ENCODE measurements around the gene GOLGA8K. TPM values are rescaled to one million over a fixed set of nuclear protein-coding genes. Genes with fewer than 3 reads are reported as not detected.
"Not testable (repeated sequence)": the region's sequence is repeated elsewhere in the genome, so short reads cannot be mapped to it uniquely, and the experiment has no call there.

GOLGA8K gene
- total RNA-seq, 4 donors from 2014 or later: 0.54 TPM; not detected in 3

DNA sequence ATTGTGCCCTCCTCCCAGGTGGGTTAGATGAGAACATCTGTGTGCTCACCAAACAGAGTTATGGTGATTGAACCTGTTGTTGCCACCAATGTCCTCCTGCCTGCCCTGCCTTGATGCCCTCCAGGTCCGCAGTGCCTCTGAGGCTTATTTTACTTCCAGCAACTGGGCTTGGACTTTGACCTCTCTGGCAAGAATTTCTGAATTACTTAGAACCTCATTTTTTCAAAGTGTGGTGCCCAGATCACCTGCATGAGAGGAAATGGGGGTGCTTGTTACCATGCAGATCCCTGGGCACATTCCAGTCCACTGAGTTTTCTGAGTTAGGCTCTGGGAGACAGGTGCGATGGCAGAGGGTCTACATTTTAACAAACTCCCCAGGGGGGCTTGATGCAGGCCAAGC, 33.0 kb downstream of the GOLGA8K start:
- DNase-seq (ENCODE audit: low spot score in 2 of 2); intact Hi-C loops (cut with DNase I; ENCODE audit: low total_unique reads); H3K4me3 ChIP-seq (ENCODE audit: low read depth, poor library complexity, severe bottlenecking): not testable (repeated sequence)
- WGBS, 2 donors: no CpG with 5 or more reads among the region's 2 CpGs

DNA sequence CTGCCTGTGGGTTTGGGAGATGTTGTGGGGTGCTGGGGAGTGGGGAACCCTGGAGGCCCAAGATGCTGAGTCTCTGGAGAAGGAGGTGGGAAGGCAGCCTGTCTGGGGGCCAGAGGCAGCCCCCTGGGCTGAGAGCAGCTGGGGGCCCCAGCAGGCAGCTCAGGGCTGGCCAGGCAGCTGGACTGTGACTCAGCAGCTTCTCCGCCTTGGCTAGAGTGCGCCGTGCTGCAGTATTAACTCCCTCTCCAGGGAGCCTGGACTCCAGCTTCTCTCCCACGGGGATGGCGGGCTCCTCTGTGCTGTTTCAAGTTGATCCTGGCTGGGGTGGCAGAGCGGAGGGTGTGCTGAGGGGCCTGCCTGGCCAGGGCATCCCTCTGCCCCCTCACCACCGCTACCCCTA, 36.6 kb downstream of the GOLGA8K start:
- H3K4me3 ChIP-seq (ENCODE audit: low read depth, poor library complexity, severe bottlenecking); intact Hi-C loops (cut with DNase I; ENCODE audit: low total_unique reads); DNase-seq (ENCODE audit: low spot score in 2 of 2): not testable (repeated sequence)
- WGBS, 2 donors: no CpG with 5 or more reads among the region's 7 CpGs

DNA sequence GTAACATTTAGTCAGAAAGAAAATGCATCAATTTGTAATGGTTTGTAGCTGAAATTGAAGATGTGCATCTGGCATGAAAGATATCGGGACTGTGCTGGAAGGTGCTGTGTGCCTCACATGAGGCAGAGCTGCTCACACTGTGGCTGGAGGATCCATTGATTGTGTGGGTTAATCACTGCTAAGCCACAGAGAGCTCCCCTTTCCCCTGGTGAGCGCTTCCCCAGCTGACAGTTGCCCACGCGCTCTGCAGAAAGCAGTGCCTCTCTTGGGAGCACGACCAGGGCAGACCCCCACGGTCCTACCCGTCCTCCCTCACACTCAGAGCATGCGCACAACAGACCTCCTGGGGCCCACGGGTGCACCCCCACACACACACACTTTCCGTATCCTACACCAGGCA, 37.1 kb downstream of the GOLGA8K start:
- no CpG with 5 or more reads among the region's 10 CpGs for WGBS, 2 donors
- DNase-seq (ENCODE audit: low spot score in 2 of 2); intact Hi-C loops (cut with DNase I; ENCODE audit: low total_unique reads); H3K4me3 ChIP-seq (ENCODE audit: low read depth, poor library complexity, severe bottlenecking): not testable (repeated sequence)

DNA sequence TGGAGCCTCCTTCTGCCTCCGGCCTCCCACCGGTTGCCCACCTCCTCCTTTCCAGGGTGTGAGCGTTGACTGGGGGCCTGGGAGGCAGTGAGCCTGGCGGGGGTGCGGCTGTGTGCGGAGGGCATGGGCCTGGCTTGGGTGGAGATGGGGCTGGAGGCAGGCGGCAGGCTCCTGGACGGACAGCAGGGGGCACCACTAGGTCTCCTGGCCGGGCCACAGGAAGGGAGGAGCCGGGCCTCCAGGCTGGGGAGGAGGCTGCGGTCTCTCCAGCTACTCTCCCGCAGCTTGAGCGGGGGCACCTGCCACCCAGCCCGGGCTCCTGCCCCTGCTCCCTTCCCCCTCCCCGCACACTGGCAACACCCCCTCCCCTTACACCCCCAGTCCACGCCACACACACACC, 38.1 kb downstream of the GOLGA8K start:
- DNase-seq (ENCODE audit: low spot score in 2 of 2); intact Hi-C loops (cut with DNase I; ENCODE audit: low total_unique reads); H3K4me3 ChIP-seq (ENCODE audit: low read depth, poor library complexity, severe bottlenecking): not testable (repeated sequence)
- no CpG with 5 or more reads among the region's 16 CpGs for whole genome bisulfite sequencing, 2 donors

DNA sequence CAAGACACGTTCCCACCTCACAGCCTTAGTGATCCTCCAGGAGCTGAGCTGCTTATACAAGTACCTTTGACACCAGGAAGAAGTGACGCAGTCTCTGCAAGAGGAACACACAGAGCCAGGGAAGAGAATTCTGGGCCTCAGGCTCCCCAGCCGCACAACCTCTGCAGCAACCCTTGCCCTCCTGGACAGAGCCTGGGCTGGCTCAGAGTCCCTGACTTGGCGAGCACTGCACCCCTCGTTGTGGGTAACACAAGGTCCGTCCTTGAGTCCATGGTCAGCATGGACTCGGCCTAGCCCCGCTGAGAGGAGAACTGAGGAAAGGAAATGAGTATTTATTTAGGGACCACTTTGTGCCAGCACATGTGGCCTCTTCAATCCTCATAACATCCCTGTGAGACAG, 39.6 kb downstream of the GOLGA8K start:
- 87 to 96% methylated on average over 5 of the region's 8 CpGs for WGBS, 2 donors
- DNase-seq (ENCODE audit: low spot score in 2 of 2); intact Hi-C loops (cut with DNase I; ENCODE audit: low total_unique reads); H3K4me3 ChIP-seq (ENCODE audit: low read depth, poor library complexity, severe bottlenecking): not testable (repeated sequence)

DNA sequence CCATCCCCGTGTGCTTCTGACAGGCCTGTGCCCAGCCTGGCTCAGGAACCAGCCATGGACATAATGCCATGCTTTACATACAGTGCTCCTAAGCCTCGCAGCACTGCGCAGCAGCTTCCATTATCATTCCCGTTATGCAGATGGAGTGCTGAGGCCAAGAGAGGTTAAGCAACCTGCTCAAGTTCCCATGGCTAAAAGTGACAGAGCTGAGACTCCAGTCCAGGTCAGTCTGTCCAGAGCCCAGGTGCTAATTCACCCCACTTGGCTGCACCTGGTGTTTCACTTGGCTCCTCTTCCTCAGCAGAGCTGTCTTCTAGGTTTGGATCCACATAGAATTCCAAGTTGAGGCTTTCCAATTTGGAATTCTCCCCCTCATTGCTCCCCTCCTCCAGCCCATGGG, 41.4 kb downstream of the GOLGA8K start:
- DNase-seq (ENCODE audit: low spot score in 2 of 2); intact Hi-C loops (cut with DNase I; ENCODE audit: low total_unique reads); H3K4me3 ChIP-seq (ENCODE audit: low read depth, poor library complexity, severe bottlenecking): not testable (repeated sequence)
- no CpG with 5 or more reads among the region's 4 CpGs for WGBS, 2 donors

DNA sequence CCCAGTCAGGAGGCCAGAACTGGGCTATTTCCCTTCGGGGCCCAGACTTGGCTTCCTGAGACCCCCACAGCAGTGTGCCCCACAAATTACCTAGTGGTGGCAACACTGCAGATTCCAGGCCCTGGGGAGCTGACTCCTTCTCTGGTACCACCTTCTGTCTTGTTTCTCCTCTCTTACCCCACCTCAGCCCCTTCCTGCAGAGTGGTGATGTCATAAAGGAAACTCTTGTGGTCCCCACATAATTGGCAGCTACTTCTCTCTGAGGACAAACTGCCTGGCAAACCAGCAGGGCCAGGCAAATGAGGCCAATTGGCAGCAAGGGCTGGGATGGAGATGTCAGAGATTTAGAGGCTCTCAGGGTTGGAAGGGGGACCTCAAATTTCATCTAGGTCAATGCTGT, 44.6 kb downstream of the GOLGA8K start:
- H3K4me3 ChIP-seq (ENCODE audit: low read depth, poor library complexity, severe bottlenecking); DNase-seq (ENCODE audit: low spot score in 2 of 2); intact Hi-C loops (cut with DNase I; ENCODE audit: low total_unique reads): not testable (repeated sequence)
- 40 to 60% methylated on average over 1 of the region's 1 CpG for WGBS, 2 donors

DNA sequence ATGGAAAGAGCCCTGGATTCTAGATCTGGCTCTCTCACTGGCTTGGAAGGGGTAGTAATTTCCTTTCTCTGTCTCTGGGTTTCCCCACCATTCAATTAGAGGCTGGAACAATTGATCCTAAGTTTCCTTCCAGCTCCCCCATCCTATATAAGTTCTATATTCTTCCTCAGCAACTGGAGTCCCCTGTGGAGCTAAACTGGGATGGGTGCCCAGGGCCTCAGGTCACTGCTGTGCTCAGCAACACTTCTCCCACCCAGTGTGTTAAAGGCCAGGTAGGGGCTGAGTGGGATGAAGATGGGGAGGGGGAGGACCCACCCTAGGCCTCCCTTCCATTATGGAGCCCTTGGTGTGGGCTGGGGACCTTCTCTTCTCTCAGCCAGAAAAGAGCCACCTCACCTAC, 46.2 kb downstream of the GOLGA8K start:
- DNase-seq (ENCODE audit: low spot score in 2 of 2); intact Hi-C loops (cut with DNase I; ENCODE audit: low total_unique reads): not testable (repeated sequence)

DNA sequence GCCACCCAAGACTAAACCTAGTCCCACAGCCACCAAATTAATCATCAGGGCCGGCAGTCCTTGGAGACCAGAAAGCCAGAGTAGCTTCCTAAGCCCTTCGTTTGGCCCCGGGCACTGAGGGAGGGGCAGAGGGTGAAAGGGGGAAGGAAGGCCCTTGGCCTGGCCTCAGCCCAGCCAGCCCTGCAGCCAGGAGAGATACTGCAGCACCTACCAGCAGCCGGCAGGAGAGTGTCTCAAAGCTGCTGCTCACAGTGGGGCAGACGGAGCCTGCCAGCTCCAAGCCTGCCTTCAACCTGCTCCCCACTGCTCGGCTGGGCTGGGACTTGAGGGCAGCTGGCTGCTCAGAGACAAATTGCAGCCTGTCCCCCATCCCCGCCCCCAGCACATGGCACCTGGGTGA, 50.3 kb downstream of the GOLGA8K start:
- WGBS, 2 donors: no CpG with 5 or more reads among the region's 7 CpGs
- DNase-seq (ENCODE audit: low spot score in 2 of 2); intact Hi-C loops (cut with DNase I; ENCODE audit: low total_unique reads): not testable (repeated sequence)

More for the DNA sequence above, 46.2 kb downstream of the GOLGA8K start:
- H3K4me3 ChIP-seq (ENCODE audit: low read depth, poor library complexity, severe bottlenecking): not testable (repeated sequence)

DNA sequence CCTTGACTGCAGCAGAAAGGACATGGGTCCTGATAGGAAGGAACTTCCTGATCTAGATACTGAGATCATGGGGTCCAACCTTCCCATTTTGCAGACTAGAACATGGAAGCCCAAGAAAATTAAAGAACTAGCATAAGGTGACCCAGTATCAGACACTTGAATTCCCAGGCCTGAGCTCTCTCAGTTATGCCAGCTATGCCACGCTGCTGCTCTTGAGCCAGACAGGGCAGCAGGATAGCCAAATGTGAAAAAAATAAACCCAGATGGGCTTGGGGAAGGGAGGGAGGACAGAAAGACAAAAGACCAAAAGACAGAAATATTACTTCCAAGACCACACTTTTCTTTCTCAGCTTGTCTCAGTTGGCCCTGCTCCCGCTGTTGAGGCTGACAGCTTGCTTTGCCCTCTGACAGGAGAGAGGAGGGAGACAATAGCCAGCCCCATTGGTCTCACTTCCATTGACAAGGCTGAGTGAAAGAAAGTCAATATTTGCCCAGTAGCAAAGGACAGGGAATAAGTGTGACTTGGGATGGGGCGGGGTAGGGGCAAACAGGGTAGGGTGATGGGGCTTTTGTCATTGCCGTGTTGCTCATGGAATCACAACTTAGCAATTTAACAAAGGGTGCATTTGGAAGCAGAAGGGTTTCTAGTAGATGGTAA, 52.4 kb downstream of the GOLGA8K start:
- DNase-seq (ENCODE audit: low spot score in 2 of 2); H3K4me3 ChIP-seq (ENCODE audit: low read depth, poor library complexity, severe bottlenecking); intact Hi-C loops (cut with DNase I; ENCODE audit: low total_unique reads): not testable (repeated sequence)
- WGBS, 2 donors: 69 to 86% methylated on average over 2 of the region's 4 CpGs

More for the DNA sequence above, 50.3 kb downstream of the GOLGA8K start:
- H3K4me3 ChIP-seq (ENCODE audit: low read depth, poor library complexity, severe bottlenecking): not testable (repeated sequence)

DNA sequence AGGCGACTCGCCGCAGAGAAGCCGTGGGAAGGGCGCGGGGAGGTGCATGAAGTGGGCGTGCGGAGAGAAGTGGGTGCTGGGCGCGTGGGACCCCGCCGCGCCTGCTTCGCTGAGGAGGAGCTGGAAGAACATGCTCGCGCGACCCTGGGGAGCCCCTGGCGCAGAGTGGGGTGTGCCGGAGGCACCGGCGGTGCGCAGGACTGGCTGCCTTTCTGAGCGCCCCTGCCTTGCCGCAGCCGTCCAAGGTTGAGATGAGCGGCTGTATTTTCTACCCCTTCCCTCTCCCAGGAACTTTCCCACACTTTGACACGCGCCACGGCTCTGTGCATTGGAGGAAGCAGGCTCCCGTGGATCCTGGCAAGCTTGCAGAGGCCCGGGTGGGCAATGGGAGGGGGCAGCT, 56.1 kb downstream of the GOLGA8K start:
- WGBS, 2 donors: 5% methylated on average over 8 of the region's 31 CpGs; no CpG with 5 or more reads in 1 of the 2 donors
- intact Hi-C loops (cut with DNase I; ENCODE audit: low total_unique reads); H3K4me3 ChIP-seq (ENCODE audit: low read depth, poor library complexity, severe bottlenecking); DNase-seq (ENCODE audit: low spot score in 2 of 2): not testable (repeated sequence)

DNA sequence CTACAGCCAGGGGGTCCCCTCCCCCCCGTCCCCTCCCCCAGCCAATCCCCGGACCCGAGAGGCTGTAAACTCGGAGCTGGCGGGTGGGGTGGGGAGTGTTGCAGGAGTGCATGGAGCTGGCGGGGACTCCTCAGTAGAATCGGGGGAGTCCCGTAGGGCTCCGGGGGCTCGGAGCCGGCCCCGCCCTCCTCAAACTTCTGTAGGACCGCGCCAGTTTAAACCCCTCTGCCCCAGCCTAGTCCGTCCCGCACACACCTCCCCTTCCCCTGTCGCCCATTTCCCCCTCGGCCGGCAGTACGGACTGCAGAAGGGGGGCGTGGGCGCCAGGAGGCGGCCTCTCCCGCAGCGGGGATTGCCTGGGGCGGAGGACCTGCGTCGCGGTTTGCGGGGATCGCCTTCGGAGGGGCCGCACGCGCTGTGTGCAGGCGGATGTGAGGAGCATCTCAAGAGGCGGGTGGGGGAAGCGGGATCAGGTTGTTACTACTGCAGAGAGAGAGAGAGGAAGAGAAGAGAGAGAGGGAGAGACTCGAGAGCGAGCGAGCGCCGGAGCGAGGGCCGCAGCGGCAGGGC, 57.0 kb downstream of the GOLGA8K start:
- WGBS, 2 donors: 0% methylated on average over 9 of the region's 46 CpGs; no CpG with 5 or more reads in 1 of the 2 donors
- DNase-seq (ENCODE audit: low spot score in 2 of 2); H3K4me3 ChIP-seq (ENCODE audit: low read depth, poor library complexity, severe bottlenecking); intact Hi-C loops (cut with DNase I; ENCODE audit: low total_unique reads): not testable (repeated sequence)

DNA sequence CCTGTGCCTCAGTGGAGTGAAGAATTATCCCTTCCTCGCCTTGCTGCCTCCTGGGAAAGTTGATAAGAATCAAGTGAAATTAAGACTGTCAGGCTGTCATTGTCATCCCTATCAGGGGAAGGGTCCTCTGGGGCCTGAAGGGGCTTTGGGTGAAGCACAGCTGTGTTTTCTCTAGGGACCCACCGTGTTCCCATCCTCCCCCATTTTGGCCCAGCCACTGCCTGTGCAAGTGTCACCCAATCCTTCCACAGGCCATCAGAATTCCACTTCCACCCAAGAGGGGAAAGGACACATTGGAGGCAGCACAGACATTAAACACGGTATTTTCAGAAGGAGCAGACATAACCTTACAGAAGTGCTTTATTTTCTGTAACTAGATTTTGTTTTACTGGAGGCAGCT, 59.2 kb downstream of the GOLGA8K start:
- WGBS, 2 donors: 50 to 51% methylated on average over 1 to 2 of the region's 3 CpGs
- intact Hi-C loops (cut with DNase I; ENCODE audit: low total_unique reads): not testable (repeated sequence)

More for the DNA sequence above, 59.2 kb downstream of the GOLGA8K start:
- not testable (repeated sequence) for DNase-seq (ENCODE audit: low spot score in 2 of 2); H3K4me3 ChIP-seq (ENCODE audit: low read depth, poor library complexity, severe bottlenecking)
